ENCODE measurements around the gene MXD1.

- TF ChIP-seq CTCF (IDR thresholded peaks at IDR 0.05) (no peak), POLR2AphosphoS5 (IDR thresholded peaks at IDR 0.05) (no peak), POLR2A (IDR thresholded peaks at IDR 0.05) (no peak)
Measured at GRCh38 chr2:69975853-69976462, 61.0 kb downstream of the MXD1 start.

All from prostate gland (tissue), 2 donors.